ENCODE results near the gene CDH4.
"Not testable (repeated sequence)": the region's sequence is repeated elsewhere in the genome, so short reads cannot be mapped to it uniquely, and the experiment has no call there.

CDH4 gene

DNA sequence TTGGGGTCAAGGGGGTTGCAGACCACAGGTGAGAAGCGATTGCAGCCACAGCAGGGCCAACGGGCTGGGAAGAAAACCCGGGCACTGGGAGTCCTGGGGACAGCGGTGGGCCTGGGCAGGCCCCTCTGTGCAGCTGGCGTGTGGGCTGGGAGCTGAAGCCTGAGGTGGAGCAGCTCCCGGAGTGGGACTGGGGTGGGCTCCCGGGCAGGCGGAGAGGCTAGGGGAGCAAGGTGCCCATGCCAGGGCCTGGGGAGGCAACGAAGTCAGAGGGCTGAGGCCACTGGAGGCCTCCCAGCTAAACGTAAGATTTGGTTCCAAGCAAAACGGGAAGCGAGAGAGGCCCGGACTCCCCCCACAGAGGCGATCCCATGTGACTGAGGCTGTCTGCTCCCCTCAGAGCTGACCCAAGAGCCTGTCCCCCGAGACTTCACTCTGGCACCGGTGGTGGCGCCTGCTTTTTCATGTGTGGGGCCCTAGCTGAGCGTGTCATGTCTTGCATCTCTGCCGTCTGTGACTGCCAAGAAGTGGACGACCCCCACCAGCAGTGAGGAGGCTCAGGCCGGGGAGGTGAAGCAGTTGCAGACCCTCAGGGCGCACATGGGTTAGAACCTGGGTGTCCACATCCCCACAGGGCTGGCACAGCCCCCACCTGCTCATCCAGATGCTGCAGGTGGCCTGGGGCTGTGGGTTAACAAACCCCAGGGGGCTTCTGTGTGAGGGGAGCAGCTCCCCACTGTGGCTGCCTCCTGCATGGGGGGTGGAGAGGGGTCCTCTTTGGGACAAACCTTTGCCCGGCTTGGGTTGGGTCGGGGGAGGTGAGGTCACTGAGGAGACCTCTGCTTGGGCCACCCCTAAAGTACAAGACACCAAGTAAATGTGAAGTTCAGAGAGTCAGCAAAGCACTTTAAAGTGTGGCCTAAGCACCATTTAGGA, 601.3 kb downstream of the CDH4 start:
- in situ Hi-C loops (cut with HindIII; ENCODE audit: low sequenced_read_pairs): no loop called here
- no peak overlapping the region for H3K4me3 ChIP-seq (ENCODE audit: low read depth, low read length)
- DNase-seq (ENCODE audit: low read depth, low spot score): no peak
- TF ChIP-seq, protein P1, sequence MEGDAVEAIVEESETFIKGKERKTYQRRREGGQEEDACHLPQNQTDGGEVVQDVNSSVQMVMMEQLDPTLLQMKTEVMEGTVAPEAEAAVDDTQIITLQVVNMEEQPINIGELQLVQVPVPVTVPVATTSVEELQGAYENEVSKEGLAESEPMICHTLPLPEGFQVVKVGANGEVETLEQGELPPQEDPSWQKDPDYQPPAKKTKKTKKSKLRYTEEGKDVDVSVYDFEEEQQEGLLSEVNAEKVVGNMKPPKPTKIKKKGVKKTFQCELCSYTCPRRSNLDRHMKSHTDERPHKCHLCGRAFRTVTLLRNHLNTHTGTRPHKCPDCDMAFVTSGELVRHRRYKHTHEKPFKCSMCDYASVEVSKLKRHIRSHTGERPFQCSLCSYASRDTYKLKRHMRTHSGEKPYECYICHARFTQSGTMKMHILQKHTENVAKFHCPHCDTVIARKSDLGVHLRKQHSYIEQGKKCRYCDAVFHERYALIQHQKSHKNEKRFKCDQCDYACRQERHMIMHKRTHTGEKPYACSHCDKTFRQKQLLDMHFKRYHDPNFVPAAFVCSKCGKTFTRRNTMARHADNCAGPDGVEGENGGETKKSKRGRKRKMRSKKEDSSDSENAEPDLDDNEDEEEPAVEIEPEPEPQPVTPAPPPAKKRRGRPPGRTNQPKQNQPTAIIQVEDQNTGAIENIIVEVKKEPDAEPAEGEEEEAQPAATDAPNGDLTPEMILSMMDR (IDR thresholded peaks at IDR 0.05; ENCODE audit: low read depth, low read length): no peak

DNA sequence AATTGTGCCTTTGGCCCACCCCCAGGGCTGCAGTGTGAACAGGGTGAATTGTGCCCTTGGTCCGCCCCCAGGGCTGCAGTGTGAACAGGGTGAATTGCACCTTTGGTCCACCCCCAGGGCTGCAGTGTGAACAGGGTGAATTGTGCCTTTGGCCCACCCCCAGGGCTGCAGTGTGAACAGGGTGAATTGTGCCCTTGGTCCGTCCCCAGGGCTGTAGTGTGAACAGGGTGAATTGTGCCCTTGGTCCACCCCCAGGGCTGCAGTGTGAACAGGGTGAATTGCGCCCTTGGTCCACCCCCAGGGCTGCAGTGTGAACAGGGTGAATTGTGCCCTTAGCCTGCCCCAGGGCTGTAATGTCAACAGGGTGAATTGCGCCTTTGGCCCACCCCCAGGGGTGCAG, 602.5 kb downstream of the CDH4 start:
- DNase-seq (ENCODE audit: low read depth, low spot score); in situ Hi-C loops (cut with HindIII; ENCODE audit: low sequenced_read_pairs); H3K4me3 ChIP-seq (ENCODE audit: low read depth, low read length): not testable (repeated sequence)

DNA sequence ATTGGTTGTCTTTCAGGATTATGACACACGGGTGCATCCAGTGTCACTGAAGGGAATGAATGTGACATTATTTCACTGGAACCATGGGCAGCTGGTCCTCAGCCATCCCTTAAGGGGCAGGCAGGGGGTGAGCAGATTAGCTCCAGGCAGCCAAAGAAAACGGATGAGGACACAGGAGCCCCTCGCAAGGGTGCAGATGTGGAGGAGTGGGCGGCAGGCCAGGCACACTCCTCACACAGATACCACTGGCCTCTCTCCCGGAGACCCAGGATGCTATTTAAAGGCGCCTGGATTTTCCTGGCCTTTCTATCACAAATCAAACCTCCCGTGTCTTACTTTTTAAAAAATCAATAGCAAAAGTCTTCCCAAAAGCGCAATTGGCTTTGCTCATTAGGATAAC, 603.2 kb downstream of the CDH4 start:
- no peak for DNase-seq (ENCODE audit: low read depth, low spot score)
- TF ChIP-seq, protein P1 (IDR thresholded peaks at IDR 0.05; ENCODE audit: low read depth, low read length): no peak
- in situ Hi-C loops (cut with HindIII; ENCODE audit: low sequenced_read_pairs): no loop called here
- no peak overlapping the region for H3K4me3 ChIP-seq (ENCODE audit: low read depth, low read length)

DNA sequence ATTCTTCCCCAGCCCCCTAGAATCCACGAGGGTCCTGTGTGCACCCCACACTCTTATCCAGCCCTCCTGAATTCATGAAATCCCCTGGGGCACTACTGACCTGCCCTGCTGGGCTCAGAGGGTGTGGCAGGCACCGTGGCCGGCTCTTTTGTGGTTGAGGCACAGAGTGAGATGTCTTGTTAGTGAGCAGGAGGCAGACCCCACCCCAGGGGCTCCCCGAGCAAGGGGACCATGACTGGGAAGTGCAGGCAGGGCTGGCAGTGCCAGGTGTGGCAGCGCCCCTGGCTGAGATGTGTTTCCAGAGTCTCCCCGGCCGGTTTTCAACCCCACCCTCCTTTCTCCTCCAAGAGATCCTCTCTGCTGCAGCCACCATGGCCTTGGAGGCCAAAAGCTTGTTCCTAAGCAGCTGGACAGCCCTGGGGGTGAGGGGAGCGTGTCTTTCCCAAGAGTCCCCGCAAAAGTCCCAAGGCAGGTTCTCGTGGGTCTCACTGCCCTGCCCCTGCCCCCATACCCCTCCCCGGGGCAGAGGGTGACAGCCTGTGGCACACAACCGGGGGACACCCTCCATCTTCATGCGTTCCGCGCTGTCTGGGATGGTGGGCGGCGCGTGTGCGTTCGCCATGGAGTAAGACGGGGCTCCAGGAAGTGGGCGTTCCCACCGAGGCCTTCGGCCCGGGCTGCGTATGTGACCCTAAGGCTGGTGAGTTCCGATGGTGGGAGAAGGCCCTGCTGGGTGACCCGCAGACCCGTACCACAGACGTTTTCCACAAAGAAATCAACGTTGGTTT, 604.8 kb downstream of the CDH4 start:
- in situ Hi-C loops (cut with HindIII; ENCODE audit: low sequenced_read_pairs): no loop called here
- TF ChIP-seq, protein P1 (IDR thresholded peaks at IDR 0.05; ENCODE audit: low read depth, low read length): no peak
- DNase-seq (ENCODE audit: low read depth, low spot score): no peak
- H3K4me3 ChIP-seq (ENCODE audit: low read depth, low read length): no peak overlapping the region

DNA sequence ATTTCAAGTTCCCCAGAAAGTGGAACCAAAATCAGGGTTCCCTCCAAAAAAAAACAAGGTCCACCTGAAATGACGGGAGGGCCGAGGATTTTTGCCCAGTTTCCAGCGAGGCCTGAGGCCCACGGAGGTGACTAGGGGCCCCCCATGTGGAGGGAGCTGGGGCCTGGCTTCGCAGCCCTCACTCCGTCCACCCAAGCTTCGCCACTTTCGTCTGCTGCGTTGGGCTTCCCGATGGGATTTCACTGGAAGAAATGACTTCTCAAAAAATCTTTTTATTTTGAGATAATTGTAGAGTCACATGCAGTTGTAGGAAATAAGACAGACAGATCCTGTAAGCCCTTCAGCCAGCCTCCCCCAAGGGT, 605.3 kb downstream of the CDH4 start:
- in situ Hi-C loops (cut with HindIII; ENCODE audit: low sequenced_read_pairs): no loop called here
- TF ChIP-seq, protein P1 (IDR thresholded peaks at IDR 0.05; ENCODE audit: low read depth, low read length): no peak
- no peak for DNase-seq (ENCODE audit: low read depth, low spot score)
- no peak overlapping the region for H3K4me3 ChIP-seq (ENCODE audit: low read depth, low read length)

DNA sequence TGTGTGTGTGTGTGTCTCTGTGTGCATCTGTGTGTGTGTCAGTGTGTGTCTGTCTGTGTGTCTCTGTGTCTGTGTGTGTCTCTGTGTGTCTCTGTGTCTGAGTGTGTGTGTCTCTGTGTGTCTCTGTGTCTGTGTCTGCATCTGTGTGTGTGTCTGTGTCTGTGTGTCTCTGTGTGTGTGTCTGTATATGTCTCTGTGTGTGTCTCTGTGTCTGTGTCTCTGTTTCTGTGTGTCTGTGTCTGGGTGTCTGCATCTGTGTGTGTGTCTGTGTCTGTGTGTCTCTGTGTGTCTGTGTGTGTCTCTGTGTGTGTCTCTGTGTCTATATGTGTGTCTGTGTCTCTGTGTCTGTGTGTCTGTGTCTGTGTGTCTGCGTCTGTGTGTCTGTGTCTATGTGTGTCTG, 605.8 kb downstream of the CDH4 start:
- no peak overlapping the region for H3K4me3 ChIP-seq (ENCODE audit: low read depth, low read length)
- DNase-seq (ENCODE audit: low read depth, low spot score): no peak

More for the DNA sequence above, 605.8 kb downstream of the CDH4 start:
- TF ChIP-seq, protein P1 (IDR thresholded peaks at IDR 0.05; ENCODE audit: low read depth, low read length): no peak
- in situ Hi-C loops (cut with HindIII; ENCODE audit: low sequenced_read_pairs): no loop called here

Measured in astrocyte of the spinal cord (primary cell).